GM18858 (cell line): ENCODE results near the gene FNDC3A.
A peak's percentile ranks its signal among the peaks of the same experiment; 100 is the strongest.

ENCODE experiments used
- ATAC-seq: cut with Tn5 transposase; IDR thresholded peaks from one replicate; pipeline ENCODE4 v1.9.1; 2021; ENCODE audit not compliant: unreplicated experiment

The FNDC3A gene

DNA sequence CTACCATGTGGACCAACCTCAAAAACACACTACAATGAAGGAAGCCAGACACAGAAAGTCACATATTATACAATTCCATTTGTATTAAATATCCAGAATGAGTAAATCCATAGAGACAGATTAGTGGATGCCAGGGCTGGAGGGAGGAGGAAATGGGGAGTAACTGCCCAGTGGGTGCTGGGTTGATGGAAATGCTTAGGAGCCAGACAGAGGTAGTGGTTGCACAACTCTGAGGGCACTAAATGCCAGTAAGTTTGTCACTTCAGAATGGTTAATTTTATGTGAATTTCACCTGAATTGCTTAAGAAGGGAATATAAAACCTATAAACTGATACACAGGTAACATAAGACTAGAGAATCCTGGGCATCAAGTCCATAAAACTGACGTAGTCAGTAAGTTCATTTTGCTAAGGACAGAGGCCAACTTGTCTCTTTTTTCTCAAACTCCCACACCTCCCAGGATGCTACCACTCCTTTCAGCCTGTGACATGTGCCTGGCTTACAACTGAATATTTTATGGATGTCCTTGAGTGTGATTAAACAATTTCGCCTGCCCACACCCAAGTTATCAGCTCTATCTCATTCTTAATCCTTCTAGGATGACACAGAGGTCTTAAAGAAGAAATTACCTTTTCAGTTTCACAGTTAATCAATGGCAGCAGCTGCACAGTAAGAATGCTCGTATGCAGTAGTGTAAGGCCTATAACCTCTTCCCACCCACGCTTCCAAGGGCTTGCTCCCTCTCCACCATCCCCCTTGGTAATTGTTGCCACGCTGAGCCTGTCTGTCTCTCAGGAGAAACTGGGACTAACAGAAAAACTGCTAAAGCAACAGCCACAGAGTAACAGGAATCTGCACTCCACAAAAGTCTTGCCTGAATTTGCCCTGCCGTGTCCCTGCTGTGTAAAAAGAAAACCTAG is 238.5 kb downstream of the FNDC3A start:
- ATAC-seq = no peak

DNA sequence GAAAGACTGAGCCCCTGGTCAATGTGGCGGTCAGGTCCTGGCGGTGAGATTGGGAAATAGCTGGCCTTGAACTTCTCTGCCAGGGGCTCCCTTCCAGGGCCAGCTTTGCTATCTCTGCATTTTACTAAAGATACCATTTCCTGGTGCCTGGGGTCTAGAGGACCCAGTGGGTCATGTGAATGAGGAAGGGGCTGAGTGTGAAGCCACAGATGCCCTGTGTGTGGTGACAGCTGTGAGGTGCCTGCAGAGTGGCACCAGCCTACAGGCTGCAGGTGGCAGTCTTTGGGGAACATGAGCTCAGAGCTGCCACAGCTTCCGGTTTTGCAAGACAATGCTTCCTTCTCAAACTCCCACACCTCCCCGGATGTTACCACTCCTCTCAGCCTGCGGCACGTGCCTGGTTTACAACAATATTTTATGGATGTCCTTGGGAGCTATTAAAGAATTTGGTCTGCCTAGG is 239.2 kb downstream of the FNDC3A start:
- ATAC-seq = no peak

DNA sequence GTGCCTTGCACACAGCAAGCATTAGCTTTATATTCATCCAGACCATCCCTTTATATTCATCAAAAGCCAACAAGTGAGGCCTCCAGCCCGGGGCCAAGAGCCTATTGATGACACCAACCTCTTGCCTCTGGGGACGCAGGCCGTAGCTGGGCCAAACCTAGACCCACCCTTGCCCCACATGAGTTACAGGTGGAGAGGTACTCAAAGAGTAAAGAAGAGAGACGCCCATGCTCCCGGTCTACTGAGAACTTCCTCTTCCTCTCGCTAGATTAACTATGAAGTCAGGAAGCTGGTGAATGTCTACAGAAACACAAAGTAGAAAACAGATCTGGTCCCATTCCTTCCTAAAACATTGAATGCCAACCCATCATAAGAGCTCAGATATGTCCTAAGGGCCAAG is 240.6 kb downstream of the FNDC3A start:
- no peak for ATAC-seq

DNA sequence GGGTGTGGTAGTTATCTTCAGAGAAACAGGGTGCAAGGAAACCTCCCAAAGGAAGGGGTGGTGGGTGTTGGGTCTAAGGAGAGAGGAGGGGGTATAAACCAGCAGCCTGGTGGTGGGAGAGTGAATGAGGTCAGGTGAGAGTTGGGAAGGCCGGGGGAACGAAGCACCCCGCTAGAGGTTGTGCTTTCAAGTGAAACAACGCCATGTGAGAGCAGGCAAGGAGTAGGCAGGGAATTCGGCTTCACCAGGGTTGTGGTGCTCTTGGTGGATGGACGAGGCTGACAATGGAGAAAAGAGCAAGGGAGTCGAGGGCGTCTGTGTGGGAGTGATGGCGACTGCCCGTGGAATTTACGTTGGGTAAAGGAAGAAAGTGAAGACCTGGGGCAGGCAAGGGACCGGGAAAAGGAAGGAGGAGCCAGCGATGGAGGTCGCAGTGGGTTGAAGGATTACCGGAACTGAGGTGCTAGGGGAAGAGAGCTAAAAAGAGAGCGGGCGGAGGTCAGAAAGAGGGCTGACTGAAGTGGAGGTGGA is 242.3 kb downstream of the FNDC3A start:
- no peak for ATAC-seq

- no peak for ATAC-seq
Measured at GRCh38 chr13:49218493-49219051, 242.9 kb downstream of the FNDC3A start.

- no peak for ATAC-seq
Measured at GRCh38 chr13:49219647-49220035, 243.9 kb downstream of the FNDC3A start.

- no peak for ATAC-seq
Measured at GRCh38 chr13:49220036-49220855, 244.5 kb downstream of the FNDC3A start, which contains the start of gene MLNR. TSS of gene MLNR (plus strand) at chr13:49220338. CDS start at chr13:49220338, 0 bp downstream.

- no peak for ATAC-seq
Measured at GRCh38 chr13:49220856-49221589, 245.3 kb downstream of the FNDC3A start.

- no peak for ATAC-seq
Measured at GRCh38 chr13:49221590-49221965, 245.9 kb downstream of the FNDC3A start.

GRCh38 chr13:49225223-49226042 is 249.7 kb downstream of the FNDC3A start:
- ATAC-seq = no peak

DNA sequence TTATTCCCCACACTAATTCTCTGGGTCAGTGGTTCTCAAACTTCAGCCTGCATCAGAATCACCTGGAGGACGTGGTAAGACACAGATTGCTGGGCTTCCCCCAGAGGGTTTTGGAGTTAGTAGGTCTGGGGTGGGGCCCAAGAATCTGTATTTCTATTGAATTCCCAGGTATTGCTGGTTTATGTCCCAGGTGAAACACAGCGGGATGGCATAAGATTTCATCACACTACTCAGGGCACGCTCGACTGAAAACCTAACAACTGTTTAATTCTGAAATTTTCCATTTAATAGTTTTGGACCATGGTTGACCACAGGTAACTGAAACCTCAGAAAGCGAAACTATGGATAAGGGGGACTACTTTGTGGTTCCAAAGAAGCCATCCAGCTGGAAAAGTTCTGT is 250.9 kb downstream of the FNDC3A start:
- no peak for ATAC-seq

- no peak for ATAC-seq
Measured at GRCh38 chr13:49234741-49235140, 259.0 kb downstream of the FNDC3A start.

GRCh38 chr13:49235856-49236431 is 260.2 kb downstream of the FNDC3A start:
- ATAC-seq = no peak

DNA sequence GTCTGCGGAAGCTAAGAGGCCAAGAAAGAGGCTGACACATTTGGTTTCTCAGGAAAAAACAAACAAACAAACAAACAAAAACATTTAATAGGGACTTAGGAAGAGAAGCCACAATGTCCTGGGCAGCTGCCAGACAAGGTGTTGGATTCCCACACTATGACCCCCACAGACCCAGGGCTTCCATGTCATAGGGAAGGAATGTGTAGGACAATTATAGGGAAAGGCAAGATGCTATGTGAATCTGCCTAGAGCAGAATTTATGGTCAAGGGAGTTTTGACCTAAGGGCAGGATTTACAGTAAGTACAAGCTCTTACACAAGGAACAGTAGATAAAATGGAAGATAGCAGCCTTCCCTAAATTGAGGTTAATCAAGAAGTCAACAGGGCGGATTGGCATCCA is 262.9 kb downstream of the FNDC3A start:
- ATAC-seq = no peak

DNA sequence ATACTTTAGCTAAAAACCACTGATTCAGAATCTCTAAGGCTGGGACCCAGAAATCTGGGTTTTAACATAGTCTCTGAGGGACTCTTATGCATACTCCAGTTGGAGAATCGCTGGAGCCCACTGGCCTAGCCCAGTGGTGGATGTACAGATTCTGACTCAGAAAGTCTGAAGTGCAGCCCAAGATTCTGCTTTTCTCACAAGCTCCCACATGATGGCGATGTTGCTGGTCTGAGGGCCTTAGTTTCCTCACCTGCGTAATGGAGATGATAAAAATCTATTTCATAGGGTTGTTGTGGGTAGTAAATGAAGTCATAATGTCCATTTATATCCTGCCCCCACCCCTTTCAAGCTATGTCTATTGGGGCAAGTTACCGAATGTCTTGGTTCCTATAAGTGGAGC is 264.3 kb downstream of the FNDC3A start:
- ATAC-seq = no peak

DNA sequence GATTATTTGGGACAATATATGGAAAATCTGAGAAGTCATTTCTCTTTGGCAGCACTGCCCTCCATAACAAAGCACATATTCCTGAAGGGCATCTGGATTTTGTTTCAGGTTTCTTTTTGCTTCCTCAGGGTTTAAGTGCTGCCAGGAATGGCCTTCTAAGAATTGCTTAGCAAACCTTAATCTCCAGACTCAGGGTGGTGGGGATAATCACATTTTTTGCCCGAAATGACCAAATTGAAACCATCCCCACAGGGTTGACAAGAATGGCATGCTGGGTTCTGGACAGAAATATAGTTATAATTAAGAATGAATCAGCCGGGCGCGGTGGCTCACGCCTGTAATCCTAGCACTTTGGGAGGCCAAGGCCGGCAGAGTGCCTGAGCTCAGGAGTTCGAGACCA is 265.6 kb downstream of the FNDC3A start:
- ATAC-seq = no peak

GRCh38 chr13:49245101-49245500 is 269.4 kb downstream of the FNDC3A start:
- ATAC-seq = no peak

GRCh38 chr13:49246850-49247642 is 271.3 kb downstream of the FNDC3A start:
- peak; percentile 24 for ATAC-seq
